NOMO-1 (cell line): ENCODE measurements around the gene RIOK2.
"Not testable (repeated sequence)": the region's sequence is repeated elsewhere in the genome, so short reads cannot be mapped to it uniquely, and the experiment has no call there.

Source experiments
- DNase-seq, 2 experiments: peaks; one replicate each; lab custom pipeline; 2025; ENCODE audit not compliant: unreplicated experiment in 2 of 2; lab: John Stamatoyannopoulos, UW

RIOK2 gene

DNA sequence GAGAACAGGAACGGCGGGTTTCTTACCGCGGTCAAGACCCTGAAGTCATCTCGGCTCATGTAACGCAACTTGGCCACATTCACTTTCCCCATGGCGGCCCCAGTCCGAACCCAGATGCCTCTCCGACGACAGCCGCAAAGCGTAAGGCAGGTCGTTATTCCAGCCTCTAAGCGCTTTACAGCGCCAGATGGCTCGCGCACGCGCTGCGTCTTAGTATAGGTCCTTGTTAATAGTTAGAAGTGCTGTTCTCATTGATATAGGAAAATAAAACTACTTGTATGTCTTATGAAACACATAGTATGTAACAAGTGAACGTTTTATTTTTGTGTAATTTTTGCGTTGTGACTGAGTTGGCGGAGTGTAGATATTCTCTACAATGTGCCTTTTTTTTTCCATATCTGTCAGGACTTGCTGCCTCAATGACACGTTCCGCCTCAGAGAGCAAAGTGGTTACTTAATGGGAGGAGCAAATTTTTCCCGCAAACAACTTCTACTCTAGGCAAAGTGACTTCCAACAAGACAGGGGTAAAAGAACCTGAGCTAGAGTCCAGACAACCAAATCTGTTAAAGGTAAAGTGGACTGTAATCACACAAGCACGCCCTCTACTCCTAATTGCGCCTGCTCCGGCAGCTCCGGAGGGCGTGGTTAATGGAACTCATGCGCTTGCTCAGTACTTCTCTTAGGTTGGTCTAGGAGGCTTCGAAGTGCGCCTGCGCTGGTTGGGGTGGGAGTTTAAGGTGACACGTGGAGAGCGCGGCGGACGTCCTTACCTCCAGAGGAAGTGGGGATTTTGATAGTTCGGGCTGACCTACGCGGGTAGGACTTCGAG, at the start of gene RIOK2:
RIOK2 (minus strand) TSS at position 148 of the 830 bp plus-strand sequence; CDS start at position 92, 56 bp downstream.
- DNase-seq: peak; percentile 95 to 97

DNA sequence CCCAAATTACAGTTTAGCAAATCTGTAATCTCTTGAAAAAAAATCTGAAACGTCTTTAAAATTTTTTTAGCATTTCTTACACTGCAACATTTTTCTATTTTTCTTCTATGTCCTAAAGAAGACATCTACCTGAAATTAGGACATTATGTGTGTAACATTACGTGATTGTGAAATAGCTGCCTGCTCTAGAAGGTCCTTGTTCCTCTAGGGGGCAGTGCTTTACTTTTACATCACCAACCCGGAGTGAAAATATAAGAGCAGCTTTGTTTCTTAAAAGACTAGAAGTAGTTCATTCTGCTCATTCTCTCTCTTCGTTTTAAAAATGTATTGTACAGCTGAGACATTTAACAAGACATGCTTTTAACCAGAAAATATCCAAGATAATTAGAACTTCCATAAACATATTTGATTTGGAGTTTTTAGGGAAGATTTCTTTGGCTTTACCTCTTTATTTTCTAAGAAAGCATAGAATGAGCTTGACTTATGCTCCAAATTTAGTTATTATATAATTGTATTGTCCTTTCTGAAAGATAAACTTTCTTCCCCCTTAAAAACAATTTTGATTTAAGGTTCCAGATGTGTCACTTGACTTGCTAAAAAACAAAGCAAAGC, 48.1 kb upstream of the RIOK2 start:
- peak; percentile 46 to 90 for DNase-seq

DNA sequence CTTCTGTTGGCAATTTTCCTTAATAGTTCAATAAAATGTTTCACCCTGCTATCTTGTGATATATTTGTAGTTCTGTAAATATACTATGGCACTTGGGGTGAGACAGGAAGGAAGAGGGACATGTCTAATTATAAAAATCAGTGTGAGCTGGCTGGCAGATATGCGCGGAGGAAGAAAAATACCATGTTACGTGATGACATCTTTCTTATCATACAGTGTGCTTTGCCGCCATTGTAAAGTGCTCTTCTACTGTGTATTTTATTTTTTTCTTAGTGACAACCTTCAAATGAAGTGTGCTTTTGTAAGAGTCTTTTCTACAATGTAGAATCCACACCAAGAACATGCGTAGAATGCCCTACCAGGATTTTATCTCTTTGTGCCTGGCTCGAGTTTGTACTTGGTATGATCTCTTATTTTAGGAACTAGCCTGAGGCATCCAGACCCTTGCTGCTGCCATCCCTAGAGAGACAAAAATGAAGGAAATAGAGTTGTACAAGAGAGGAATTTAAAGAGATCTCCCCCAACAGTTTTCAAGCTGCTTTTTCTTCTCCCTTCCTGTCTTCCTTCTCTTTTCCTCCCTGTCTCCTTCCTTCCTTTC, 46.7 kb upstream of the RIOK2 start:
- DNase-seq: no peak

DNA sequence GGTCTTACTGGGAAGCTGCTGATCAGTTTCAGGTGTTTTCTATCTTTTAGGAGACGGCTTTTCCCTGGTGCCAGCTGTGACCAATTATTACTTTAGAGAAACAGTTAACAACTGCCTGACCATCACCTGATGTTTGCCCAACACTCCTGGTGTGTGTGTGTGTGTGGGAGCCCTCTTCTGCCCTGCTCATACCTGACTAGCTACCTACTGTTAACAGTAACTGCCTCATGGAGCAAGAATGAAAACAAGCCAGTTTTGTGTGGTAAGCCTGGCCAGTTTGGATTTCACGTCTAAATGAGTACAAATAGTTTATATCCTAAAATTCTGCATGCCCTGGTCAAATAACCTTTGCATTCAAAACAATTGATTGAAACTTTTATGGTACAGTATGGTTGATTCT, 46.1 kb upstream of the RIOK2 start:
- DNase-seq: no peak

DNA sequence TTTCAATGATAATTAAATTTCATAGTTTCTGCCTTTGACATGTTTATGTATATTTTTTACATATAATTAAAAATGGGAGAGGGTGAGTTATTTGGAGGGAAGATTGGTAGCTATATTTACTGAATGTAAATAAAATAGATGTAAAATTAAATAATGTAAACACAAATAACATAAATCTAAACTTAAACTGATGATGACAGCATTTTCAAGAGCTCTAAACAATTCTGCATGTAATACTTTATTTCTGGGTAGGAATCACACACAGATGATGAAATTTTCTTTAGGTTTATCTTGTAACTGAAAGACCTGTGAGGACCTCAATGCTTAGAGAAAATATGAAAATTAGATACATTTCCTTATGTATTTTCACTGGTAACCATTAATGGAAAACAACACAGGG, 42.2 kb upstream of the RIOK2 start:
- no peak for DNase-seq

DNA sequence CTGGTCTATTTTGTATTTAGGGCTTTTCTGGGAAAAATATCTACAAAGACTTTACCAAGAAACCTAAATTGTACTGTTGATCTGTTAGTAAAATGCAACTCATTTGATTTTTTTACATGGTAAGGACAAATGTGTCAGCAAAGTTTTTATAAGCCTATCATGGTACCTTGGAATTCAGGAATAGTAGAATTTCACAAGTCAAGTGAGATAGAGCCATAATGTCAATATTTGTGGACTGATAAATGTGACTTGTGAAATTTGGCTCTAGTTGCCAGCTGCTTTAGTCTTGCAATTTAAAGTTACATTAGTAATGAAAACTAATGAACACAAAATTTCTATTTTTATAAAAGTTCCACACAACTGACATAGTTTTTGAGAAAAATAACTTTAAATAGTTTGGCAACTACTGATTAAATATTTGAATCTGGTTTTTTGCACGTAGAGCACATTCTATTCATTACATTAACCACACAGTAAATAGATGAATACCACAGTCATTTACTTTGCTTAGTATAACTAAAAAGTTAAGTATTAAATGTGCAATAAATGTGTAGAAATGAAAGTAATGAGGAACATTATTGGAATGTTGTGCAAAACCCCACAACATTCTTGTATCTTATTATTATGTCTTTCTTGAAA, 41.2 kb upstream of the RIOK2 start:
- DNase-seq: no peak

DNA sequence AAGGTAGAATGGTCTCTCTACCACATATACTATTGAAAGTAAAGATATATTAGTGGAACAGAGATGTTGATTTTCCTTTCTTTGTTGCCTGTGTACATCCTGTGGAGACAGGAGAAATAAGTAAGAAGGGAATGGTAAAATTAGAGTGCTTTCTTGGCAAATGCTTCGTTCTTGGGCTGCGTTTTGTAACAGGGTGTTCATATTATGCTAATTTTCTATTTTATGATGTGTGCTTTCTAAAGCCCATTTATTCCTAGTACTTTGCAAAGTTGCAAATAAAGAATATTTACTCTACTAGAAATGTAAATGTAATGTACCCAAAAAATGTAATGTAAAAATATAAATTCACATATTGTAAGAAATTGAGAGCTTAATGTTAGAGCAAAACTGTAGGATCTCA, 40.5 kb upstream of the RIOK2 start:
- DNase-seq: no peak

DNA sequence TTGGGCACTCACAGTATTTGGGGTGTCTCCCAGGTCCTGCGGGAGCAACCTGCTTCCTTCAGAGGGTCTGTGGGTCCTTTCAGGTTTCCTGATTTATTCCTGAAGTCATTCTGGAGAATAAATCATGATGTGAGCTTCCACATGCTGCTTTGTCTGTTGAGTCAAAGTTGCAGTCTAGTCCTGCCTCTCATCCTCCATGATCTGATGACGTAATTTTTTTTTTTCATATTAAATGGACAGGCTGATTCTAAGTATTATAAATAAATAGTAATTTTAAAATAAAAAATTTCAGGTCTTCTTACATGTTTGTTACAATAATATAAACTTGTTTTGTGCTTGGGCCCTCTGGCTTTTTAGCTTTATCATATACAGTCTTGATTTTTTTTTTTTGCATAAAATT, 26.3 kb upstream of the RIOK2 start:
- DNase-seq: no peak

DNA sequence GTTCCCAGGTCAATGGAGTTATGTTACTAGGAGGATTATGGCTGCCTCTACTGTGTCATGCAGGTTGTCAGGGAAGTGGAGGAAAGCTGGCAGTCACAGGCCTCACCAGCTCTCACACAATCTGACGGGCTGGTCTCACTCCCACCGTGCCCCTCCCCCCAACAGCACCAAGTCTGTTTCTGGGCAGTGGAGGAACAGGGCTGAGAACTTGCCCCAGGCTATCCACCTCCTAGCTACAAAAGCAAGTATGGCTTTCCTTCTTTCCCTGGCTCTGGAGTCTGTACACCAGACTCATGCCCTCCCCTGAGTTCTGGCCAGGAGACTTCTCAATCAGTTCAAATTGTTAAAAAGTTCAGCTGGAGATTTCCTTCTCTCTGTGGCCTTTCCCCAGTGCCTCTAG, 25.7 kb upstream of the RIOK2 start:
- no peak for DNase-seq

DNA sequence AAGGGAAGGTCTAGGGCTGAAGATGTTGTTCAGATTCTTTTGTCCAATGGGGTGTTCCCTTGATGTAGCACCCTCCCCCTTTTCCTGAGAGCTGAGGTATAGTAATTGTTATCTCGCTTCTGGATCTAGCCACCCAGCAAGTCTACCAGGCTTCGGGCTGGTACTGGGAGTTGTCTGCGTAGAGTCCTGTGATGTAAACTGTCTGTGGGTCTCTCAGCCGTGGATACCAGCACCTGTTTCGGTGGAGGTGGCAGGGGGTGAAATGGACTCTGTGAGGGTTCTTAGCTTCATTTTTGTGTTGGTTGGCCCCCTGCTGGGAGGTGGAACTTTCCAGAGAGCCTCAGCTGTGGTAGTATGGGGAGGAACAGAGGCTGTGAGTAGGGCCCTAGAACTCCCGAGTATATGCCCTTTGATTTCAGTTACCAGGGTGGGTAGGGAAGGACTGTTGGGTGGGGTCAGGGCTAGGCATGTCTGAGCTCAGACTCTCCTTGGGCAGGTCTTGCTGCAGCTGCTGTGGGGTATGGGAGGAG, 25.2 kb upstream of the RIOK2 start:
- no peak for DNase-seq

DNA sequence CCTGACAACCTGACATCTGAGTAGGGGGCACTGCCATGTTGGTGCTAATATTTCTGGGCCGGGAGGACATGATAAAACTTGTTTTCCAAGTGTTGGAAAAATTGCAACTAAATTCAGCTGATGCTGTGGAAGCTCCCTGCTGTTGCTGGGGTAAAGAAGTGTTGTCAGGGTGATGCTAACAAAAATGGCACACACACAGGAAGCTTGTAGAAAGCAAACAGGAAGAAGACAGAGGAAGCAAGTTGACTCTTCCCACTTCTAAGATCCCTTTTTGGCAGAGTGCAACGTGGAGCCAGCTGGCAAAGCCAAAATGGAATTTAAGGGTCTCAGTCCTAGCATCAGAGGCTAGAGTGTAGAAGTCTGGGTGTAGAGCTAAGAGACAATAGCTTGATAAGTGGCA, 11.3 kb upstream of the RIOK2 start:
- DNase-seq: peak in 1 of 2 experiments; percentile 9

DNA sequence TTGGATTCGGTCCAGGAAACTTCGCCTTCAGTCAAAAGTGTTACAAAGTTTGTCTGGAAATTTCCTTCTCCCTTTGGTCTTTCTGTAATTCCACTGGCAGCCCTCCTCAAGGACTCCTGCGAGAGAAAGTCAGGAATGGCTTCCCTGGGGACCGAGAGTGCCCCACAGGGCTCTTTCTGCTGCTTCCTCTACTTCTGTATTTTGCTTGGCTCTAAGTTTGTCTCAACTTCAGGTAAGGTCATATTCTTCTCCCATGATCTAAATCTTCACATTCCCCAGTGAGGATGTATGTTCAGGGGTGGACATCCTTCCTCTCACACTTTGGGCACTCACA, 10.3 kb upstream of the RIOK2 start:
- DNase-seq: no peak

DNA sequence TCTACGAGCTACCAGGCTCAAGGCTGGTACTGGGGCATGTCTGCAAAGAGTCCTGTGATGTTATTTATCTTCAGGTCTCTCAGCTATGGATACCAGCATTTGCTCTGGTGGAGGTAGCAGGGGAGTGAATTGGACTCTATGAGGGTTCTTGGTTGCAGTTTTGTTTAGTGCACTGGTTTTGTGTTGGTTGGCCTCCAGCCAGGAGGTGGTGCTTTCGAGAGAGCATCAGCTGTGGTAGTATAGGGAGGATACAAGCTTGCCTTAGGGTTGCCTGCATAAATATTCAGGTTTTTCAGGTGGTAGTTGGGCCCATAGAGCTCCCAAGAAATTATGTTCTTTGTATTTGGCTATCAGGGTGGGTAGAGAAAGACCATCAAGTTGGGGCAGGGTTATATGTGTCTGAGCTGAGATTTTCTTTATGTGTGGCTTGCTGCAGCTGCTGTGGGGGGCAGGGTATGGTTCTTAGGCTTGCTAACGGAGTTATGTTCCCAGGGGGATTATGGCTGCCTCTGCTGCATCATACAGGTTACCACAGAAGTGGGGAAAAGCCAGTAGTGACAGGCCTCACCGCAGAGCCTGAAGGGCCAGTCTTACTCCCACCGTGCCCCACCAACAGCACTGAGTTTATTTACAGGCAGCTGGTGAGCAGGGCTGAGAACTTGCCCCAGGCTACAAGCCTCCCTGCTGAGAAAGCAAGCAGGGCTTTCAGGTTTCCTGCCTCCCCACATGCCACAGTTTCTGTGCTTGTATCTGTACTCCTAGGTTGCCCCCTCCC, 9.7 kb upstream of the RIOK2 start:
- DNase-seq: no peak

DNA sequence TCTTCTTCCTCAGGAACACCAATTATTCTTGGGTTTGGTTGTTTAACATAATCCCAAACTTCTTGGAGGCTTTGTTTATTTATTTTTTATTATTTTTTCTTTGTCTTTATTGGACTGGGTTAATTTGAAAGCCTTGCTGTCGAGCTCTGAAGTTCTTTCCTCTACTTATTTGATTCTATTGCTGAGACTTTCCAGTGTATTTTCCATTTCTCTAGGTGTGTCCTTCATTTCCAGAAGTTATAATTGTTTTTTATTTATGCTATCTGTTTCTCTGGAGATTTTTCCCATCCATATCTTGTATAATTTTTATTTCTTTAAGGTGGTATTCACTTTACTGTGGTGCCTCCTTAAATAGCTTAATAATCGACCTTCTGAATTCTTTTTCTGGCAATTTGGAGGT, 8.8 kb upstream of the RIOK2 start:
- DNase-seq: no peak

DNA sequence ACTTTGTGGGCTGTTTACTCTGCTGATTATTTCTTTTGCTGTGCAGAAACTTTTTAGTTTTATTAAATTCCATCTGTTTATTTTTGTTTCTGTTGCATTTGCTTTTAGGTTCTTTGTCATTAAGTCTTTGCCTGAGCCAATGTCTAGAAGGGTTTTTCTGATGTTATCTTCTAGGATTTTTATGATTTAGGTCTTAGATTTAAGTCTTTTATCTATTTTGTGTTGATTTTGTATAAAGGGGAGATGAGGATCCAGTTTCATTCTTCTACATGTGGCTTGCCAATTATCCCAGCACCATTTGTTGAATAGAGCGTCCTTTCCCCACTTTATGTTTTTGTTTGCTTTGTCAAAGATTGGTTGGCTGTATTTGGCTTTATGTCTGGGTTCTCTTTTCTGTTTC, 6.5 kb upstream of the RIOK2 start:
- DNase-seq: not testable (repeated sequence)

DNA sequence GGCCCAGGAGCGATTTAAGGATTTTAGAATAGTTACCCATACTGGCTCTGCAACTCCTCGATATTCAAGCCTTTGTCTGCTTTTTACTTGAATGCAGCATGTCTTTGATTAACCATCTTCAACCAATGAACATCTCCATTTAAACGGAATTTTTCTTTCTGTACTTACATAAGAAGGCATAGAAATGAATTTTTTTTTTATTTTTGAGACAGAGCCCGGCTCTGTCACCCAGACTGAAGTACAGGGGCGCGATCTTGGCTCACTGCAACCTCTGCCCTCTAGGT, 825 bp upstream of the RIOK2 start:
- DNase-seq: no peak

DNA sequence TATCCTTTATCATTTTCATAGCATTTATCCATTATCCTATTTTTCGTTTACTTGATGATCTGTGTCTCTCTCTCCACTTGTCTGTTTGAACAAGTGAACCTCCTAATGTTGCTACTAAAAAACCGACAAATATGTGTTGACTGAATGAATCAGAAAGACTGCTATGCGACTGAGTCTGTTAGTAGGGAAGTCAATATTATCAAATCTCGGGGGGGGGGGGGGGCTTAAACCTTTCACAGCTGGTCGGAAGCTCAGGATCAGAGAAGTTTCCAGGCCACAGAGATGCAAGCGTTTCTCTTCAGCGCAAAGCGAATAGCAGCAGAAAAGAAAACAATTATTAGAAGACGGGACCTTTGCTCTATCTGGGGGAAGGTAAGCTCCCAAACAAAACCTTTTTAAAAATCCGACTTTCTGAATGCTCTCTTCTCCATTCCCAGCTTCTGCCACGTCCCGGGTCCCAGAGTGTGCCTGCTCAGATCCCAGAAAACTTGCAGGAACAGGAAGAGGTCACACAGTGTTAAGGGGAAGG, 412 bp downstream of the RIOK2 start:
- no peak for DNase-seq

DNA sequence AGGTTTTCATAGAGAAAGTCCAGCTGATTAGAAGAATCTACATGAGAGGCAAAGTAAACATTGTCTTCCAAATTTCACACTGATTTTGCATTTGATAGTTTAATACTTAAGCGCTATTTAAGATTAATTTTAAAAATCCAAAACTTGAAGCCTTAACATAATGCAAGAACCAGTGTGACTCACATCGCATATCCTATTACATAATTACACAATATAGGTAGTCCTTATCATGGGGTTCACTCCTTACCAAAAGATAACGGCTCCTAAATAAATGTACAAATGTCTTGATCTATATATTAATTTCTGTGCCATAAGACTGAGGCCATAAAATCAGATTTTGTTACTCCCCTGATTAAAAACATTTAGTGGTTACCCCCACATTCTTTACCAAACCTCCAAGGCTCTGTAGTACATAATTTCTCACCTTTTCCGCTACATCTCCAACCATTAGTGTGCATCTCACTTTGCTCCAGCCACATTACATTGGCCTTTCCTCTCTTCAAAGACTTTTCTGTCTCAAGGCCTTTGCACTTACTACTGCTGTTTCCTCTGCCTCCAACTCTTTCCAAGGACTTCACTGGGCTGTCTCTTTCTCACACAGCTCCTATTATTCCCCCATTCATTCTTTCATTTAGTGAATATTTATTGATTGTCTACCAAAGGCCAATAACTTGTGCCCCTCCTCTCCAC, 1.0 kb downstream of the RIOK2 start:
- no peak for DNase-seq

DNA sequence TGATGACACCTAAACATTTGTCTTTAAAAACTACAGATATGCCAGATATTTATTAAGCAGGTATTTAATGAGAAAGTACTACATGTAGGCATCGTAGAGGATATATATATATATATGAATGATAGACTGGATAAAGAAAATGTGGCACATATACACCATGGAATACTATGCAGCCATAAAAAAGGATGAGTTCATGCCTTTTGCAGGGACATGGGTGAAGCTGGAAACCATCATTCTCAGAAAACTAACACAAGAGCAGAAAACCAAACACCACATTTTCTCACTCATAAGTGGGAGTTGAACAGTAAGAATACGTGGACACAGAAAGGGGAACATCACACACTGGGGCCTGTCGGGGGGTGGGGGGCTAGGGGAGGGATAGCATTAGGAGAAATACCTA, 3.6 kb downstream of the RIOK2 start:
- not testable (repeated sequence) for DNase-seq

DNA sequence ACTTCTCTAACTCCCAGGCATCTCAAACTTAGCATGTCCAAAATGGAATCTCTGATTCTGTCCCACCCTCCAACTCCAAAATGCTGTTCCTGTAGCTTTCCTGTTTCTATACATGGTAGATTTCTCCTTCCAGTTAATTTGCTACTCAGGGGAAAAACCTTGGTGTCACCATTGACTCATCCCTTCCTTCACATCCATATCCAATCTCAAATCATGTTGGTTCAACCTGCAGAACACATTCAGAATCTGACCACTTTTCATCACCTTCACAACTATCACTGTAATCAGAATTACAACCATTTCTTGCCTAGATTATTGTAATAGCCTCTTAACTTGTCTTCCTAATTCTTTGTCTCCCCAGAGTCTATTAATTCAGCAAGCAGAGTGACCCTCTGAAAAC, 10.8 kb downstream of the RIOK2 start:
- DNase-seq: no peak
